ENCODE results near the gene HDDC3.

HDDC3 gene

GRCh38 chr15:90931828-90932659 lies at the start of gene HDDC3:
Gene HDDC3, minus strand, starts transcription at chr15:90932549. Its CDS starts 9 bp downstream, at chr15:90932540.
- no peak for FAIRE-seq

- FAIRE-seq: no peak
Measured at GRCh38 chr15:90982135-90982534, 49.8 kb upstream of the HDDC3 start.

- no peak for FAIRE-seq
Measured at GRCh38 chr15:90981681-90982080, 49.3 kb upstream of the HDDC3 start.

GRCh38 chr15:90979582-90979981 lies 47.2 kb upstream of the HDDC3 start:
- FAIRE-seq: no peak

- FAIRE-seq: no peak
Measured at GRCh38 chr15:90974216-90974615, 41.9 kb upstream of the HDDC3 start.

- FAIRE-seq: no peak
Measured at GRCh38 chr15:90972133-90972532, 39.8 kb upstream of the HDDC3 start.

GRCh38 chr15:90970274-90970673 lies 37.9 kb upstream of the HDDC3 start:
- no peak for FAIRE-seq

- no peak for FAIRE-seq
Measured at GRCh38 chr15:90968434-90968833, 36.1 kb upstream of the HDDC3 start.

- no peak for FAIRE-seq
Measured at GRCh38 chr15:90967206-90967605, 34.9 kb upstream of the HDDC3 start.

GRCh38 chr15:90966262-90966661 lies 33.9 kb upstream of the HDDC3 start:
- FAIRE-seq: no peak

- no peak for FAIRE-seq
Measured at GRCh38 chr15:90962021-90962420, 29.7 kb upstream of the HDDC3 start.

GRCh38 chr15:90960298-90961091 lies 28.1 kb upstream of the HDDC3 start:
- no peak for FAIRE-seq

- FAIRE-seq: no peak
Measured at GRCh38 chr15:90959894-90960293, 27.5 kb upstream of the HDDC3 start.

- FAIRE-seq: no peak
Measured at GRCh38 chr15:90959028-90959595, 26.8 kb upstream of the HDDC3 start.

GRCh38 chr15:90957791-90958190 lies 25.4 kb upstream of the HDDC3 start:
- FAIRE-seq: no peak

GRCh38 chr15:90957031-90957790 lies 24.9 kb upstream of the HDDC3 start:
- no peak for FAIRE-seq

- no peak for FAIRE-seq
Measured at GRCh38 chr15:90956274-90957030, 24.1 kb upstream of the HDDC3 start.

GRCh38 chr15:90955624-90956273 lies 23.4 kb upstream of the HDDC3 start:
- no peak for FAIRE-seq

GRCh38 chr15:90954712-90955623 lies 22.6 kb upstream of the HDDC3 start, which contains the start of gene RCCD1:
Gene RCCD1, plus strand, starts transcription at chr15:90954884. Its CDS starts 1,851 bp downstream, at chr15:90956735.
- no peak for FAIRE-seq

- no peak for FAIRE-seq
Measured at GRCh38 chr15:90953947-90954711, 21.8 kb upstream of the HDDC3 start.

Data from TTC549 (cell line).